HCT116 (cell line): ENCODE data around the gene RCBTB1. TPM values are rescaled to one million over a fixed set of nuclear protein-coding genes. Genes with fewer than 3 reads are reported as not detected.

Experiments used
- ATAC-seq: fragments of 200-7000 bp; cut with Tn5 transposase; 2 replicates; pipeline ENCODE4 v1.9.1; 2020; ENCODE audit warnings: mild to moderate bottlenecking, moderate library complexity
- BruUV-seq: library from RNA; stranded (reverse); fragments of 400-500 nt; replicated peaks from 2 replicates; lab custom pipeline; 2021; lab: Mats Ljungman, UMichigan
- CTCF ChIA-PET: fragments of 300-600 bp; sonication (Branson Sonifier 250); formaldehyde crosslinking; loops from one replicate; lab custom pipeline; 2021; ENCODE audit warnings: antibody characterized with exemption; lab: Charles Lee
- POLR2A ChIA-PET: fragments of 300-600, 350-600 bp; sonication (Branson Sonifier 250); formaldehyde crosslinking; loops from one replicate; lab custom pipeline; 2021; ENCODE audit warnings: antibody characterized with exemption; lab: Charles Lee
- RAD21 ChIA-PET, 2 experiments: fragments of 300-600 bp; sonication (Branson Sonifier 250); formaldehyde crosslinking; loops; one replicate each; lab custom pipeline; 2023; ENCODE audit warnings: low total read pairs in 2 of 2; ENCODE audit not compliant: uncharacterized antibody in 2 of 2, unreplicated experiment in 2 of 2, low non-redundant PET in 1 of 2; lab: Charles Lee
- DNase-seq: peaks from one replicate; pipeline ENCODE4 v3.0.0-alpha.2; 2010; ENCODE audit warnings: low read depth, low spot score
- H2AFZ ChIP-seq: fragments of 200-600 bp; shearing (Covaris generic), sonication (generic); 2 replicates; pipeline ENCODE4 v1.6.1; 2017; ENCODE audit warnings: low read depth, mixed run types, mixed read lengths, antibody characterized with exemption, low read length; ENCODE audit not compliant: poor library complexity, severe bottlenecking
- H3K27ac ChIP-seq: 2 replicates; pipeline ENCODE4 v1.5.1; 2012; ENCODE audit warnings: low read depth, low read length
- H3K27me3 ChIP-seq: fragments of 200-600 bp; sonication (generic); 2 replicates; pipeline ENCODE4 v1.6.1; 2016; ENCODE audit warnings: mixed run types, low read length, mixed read lengths; ENCODE audit not compliant: insufficient read depth
- H3K36me3 ChIP-seq, 2 experiments: fragments of 200-500 bp in 1 of 2; fragments of 200-600 bp in 1 of 2; sonication (Bioruptor generic) in 1 of 2; sonication (generic) in 1 of 2; 2 replicates each; pipeline versions ENCODE4 v1.5.1 to v1.6.1; 2014 to 2016; ENCODE audit warnings: low read length in 2 of 2, inconsistent platforms in 1 of 2, mixed read lengths in 1 of 2, mixed run types in 1 of 2; ENCODE audit not compliant: insufficient read depth in 2 of 2, control insufficient read depth in 1 of 2
- H3K4me1 ChIP-seq, 2 experiments: fragments of 200-600 bp in 1 of 2; sonication (generic) in 1 of 2; 2 replicates each; pipeline versions ENCODE4 v1.5.1 to v1.6.1; 2012 to 2017; ENCODE audit warnings: low read length in 2 of 2, inconsistent platforms in 1 of 2, mild to moderate bottlenecking in 1 of 2, mixed read lengths in 1 of 2, mixed run types in 1 of 2, moderate library complexity in 1 of 2; ENCODE audit not compliant: insufficient read depth in 2 of 2, control insufficient read depth in 1 of 2
- H3K4me2 ChIP-seq: fragments of 200-600 bp; sonication (generic); 2 replicates; pipeline ENCODE4 v1.6.1; 2017; ENCODE audit warnings: mixed run types, low read length, mixed read lengths
- H3K4me3 ChIP-seq, 2 experiments: fragments of 200-600 bp in 1 of 2; sonication (generic) in 1 of 2; replicated peaks in 1 of 2; 2 replicates each; pipeline ENCODE4 v1.5.1; 2011 to 2016; ENCODE audit warnings: low read length in 2 of 2, control low read depth in 1 of 2, low read depth in 1 of 2, mild to moderate bottlenecking in 1 of 2, mixed read lengths in 1 of 2, mixed run types in 1 of 2
- H3K79me2 ChIP-seq: fragments of 200-600 bp; sonication (generic); 2 replicates; pipeline ENCODE4 v1.6.1; 2017; ENCODE audit warnings: mild to moderate bottlenecking, mixed run types, low read length, moderate library complexity, mixed read lengths; ENCODE audit not compliant: insufficient read depth
- H3K9ac ChIP-seq: fragments of 200-600 bp; sonication (generic); 2 replicates; pipeline ENCODE4 v1.6.1; 2016; ENCODE audit warnings: low read length, mixed read lengths
- H3K9me2 ChIP-seq: fragments of 200-600 bp; sonication (generic), shearing (Covaris generic); 2 replicates; pipeline ENCODE4 v1.6.1; 2017; ENCODE audit warnings: mixed run types, mild to moderate bottlenecking, moderate library complexity; ENCODE audit not compliant: insufficient read depth
- H3K9me3 ChIP-seq, 2 experiments: fragments of 200-500 bp in 1 of 2; fragments of 200-600 bp in 1 of 2; sonication (Bioruptor generic) in 1 of 2; sonication (generic) in 1 of 2; 2 replicates each; pipeline ENCODE4 v1.6.1; 2014 to 2017; ENCODE audit warnings: low read length in 2 of 2, mixed read lengths in 2 of 2, inconsistent platforms in 1 of 2, low read depth in 1 of 2, mild to moderate bottlenecking in 1 of 2, mixed run types in 1 of 2, moderate library complexity in 1 of 2; ENCODE audit not compliant: control insufficient read depth in 1 of 2, insufficient read depth in 1 of 2
- H4K20me1 ChIP-seq: fragments of 200-600 bp; sonication (generic), shearing (Covaris generic); 2 replicates; pipeline ENCODE4 v1.6.1; 2017; ENCODE audit warnings: mixed run types, mild to moderate bottlenecking, moderate library complexity; ENCODE audit not compliant: insufficient read depth
- ATF3 ChIP-seq: IDR thresholded peaks from 2 replicates; pipeline ENCODE4 v1.6.1; 2012
- CBX3 ChIP-seq: IDR thresholded peaks from 2 replicates; pipeline ENCODE4 v1.6.1; 2012; ENCODE audit warnings: low read depth
- EGR1 ChIP-seq: IDR thresholded peaks from 2 replicates; pipeline ENCODE4 v1.6.1; 2012; ENCODE audit warnings: low read depth
- ELF1 ChIP-seq: IDR thresholded peaks from 2 replicates; pipeline ENCODE4 v1.6.1; 2012; ENCODE audit warnings: low read depth, borderline replicate concordance
- EZH2 ChIP-seq: fragments of 200-600 bp; sonication (generic); IDR thresholded peaks from 2 replicates; pipeline ENCODE4 v1.6.1; 2017; ENCODE audit warnings: antibody characterized with exemption, mixed run types
- EZH2phosphoT487 ChIP-seq: fragments of 200-600 bp; IDR thresholded peaks from 2 replicates; pipeline ENCODE4 v1.6.1; 2018; ENCODE audit warnings: antibody characterized with exemption, borderline replicate concordance
- FOSL1 ChIP-seq: IDR thresholded peaks from 2 replicates; pipeline ENCODE4 v1.6.1; 2012; ENCODE audit warnings: low read depth
- MAX ChIP-seq: IDR thresholded peaks from 2 replicates; pipeline ENCODE4 v1.6.1; 2012
- POLR2A ChIP-seq: IDR thresholded peaks from 2 replicates; pipeline ENCODE4 v1.7.0; 2011; ENCODE audit warnings: borderline replicate concordance; ENCODE audit not compliant: insufficient read depth, insufficient read length; ENCODE audit errors: extremely low read depth
- POLR2AphosphoS5 ChIP-seq: IDR thresholded peaks from 2 replicates; pipeline ENCODE4 v1.6.1; 2011; ENCODE audit warnings: mild to moderate bottlenecking, low read depth, low read length, moderate library complexity
- RAD21 ChIP-seq: IDR thresholded peaks from 2 replicates; pipeline ENCODE4 v1.6.1; 2012; ENCODE audit warnings: low read depth, mild to moderate bottlenecking
- SIN3A ChIP-seq: IDR thresholded peaks from 2 replicates; pipeline ENCODE4 v1.6.1; 2012; ENCODE audit warnings: low read depth
- SRF ChIP-seq: IDR thresholded peaks from 2 replicates; pipeline ENCODE4 v1.6.1; 2012; ENCODE audit warnings: low read depth
- YY1 ChIP-seq: IDR thresholded peaks from 2 replicates; pipeline ENCODE4 v1.6.1; 2011; ENCODE audit warnings: low read length, low read depth, moderate library complexity, mild to moderate bottlenecking; ENCODE audit not compliant: insufficient replicate concordance; ENCODE audit errors: extremely low read depth
- ZFX ChIP-seq: fragments of 450-650 bp; IDR thresholded peaks from 2 replicates; pipeline ENCODE4 v1.6.1; 2017
- intact Hi-C: fragments of 100-400 bp; cut with micrococcal nuclease; formaldehyde crosslinking; loops from 2 replicates; pipeline ENCODE4 v1.10.0; 2022
- total RNA-seq: library from RNA; stranded (reverse); gene quantifications from one replicate; pipeline ENCODE4 v1.2.1, GENCODE V29; 2021; ENCODE audit not compliant: unreplicated experiment

RCBTB1 gene
- total RNA-seq, 1 experiment from 2014 or later = 22.2 TPM

DNA sequence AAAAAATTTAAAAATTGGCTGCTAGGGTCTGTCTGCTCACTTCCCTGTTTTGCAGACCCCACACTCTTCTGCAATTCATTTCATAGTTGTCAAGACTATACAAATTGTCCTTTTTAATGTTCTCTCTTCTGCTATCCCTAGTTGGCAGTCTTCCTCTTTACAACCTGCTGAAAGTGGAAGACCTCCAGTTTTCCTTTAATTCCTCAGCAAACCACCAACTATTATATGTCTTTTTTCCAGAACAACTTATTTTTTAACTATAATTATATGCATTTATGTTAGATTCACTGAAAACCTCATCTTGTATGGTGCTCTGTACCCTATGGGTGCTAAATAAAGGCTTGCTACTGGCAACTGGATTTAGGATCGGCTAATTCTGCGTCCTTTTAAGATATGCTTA, 90.7 kb downstream of the RCBTB1 start:
- ChIA-PET CTCF (no interaction called here), RAD21 (interaction anchor here (0.7 kb wide), 2 partner anchors 26 to 353 kb away, joined by 3 to 5 read pairs; no protein-coding TSS in a partner anchor), POLR2A (no interaction called here)
- peak overlapping the region; percentile 87 for H3K4me2 ChIP-seq
- no peak for TF ChIP-seq EGR1
- TF ChIP-seq POLR2A = no peak
- TF ChIP-seq FOSL1 = no peak
- no peak for TF ChIP-seq SRF
- TF ChIP-seq POLR2AphosphoS5 = no peak
- no peak for TF ChIP-seq CBX3
- no peak for TF ChIP-seq EZH2phosphoT487
- no peak for TF ChIP-seq RAD21
- TF ChIP-seq MAX = no peak
- no peak for TF ChIP-seq ELF1
- no peak for TF ChIP-seq EZH2
- ATAC-seq = no peak
- no TSS peak for BruUV-seq
- H3K4me1 ChIP-seq = peaks cover 11 to 21% of the 10 kb centered on the region in 2 experiments; a peak in 3 of 4 replicates
- no peaks in the 10 kb centered on the region for H3K9me3 ChIP-seq
- H3K4me3 ChIP-seq = peak overlapping the region; percentile 50 to 62
- peak overlapping the region; percentile 67 for H3K27ac ChIP-seq
- intact Hi-C loops = no loop called here
- H4K20me1 ChIP-seq = no peaks in the 10 kb centered on the region
- H3K9me2 ChIP-seq = no peaks in the 10 kb centered on the region
- H3K36me3 ChIP-seq = no peaks in the 10 kb centered on the region
- no peaks in the 10 kb centered on the region for H3K79me2 ChIP-seq
- H3K9ac ChIP-seq = peak overlapping the region; percentile 73
- H3K27me3 ChIP-seq = no peaks in the 10 kb centered on the region
- H2AFZ ChIP-seq = no peak overlapping the region
- no peak for DNase-seq

GRCh38 chr13:49488563-49488962, 96.8 kb downstream of the RCBTB1 start:
- no peak for ATAC-seq
- POLR2A ChIA-PET = no interaction called here
- no peak overlapping the region for H3K4me2 ChIP-seq
- H3K27me3 ChIP-seq = no peaks in the 10 kb centered on the region
- BruUV-seq = no TSS peak
- no peak for TF ChIP-seq YY1
- TF ChIP-seq ATF3 = no peak
- no peak for TF ChIP-seq EGR1
- TF ChIP-seq RAD21 = no peak
- TF ChIP-seq SIN3A = no peak
- no peak for TF ChIP-seq ZFX
- TF ChIP-seq, all 23 proteins: peak for 0
- Histone ChIP-seq H3K9me3 (no peaks in the 10 kb centered on the region), H3K79me2 (no peaks in the 10 kb centered on the region), H3K4me3 (no peak overlapping the region), H3K36me3 (no peaks in the 10 kb centered on the region), H4K20me1 (no peaks in the 10 kb centered on the region), H3K27ac (no peak overlapping the region), H2AFZ (no peak overlapping the region), H3K9ac (no peak overlapping the region), H3K4me1 (peaks cover 0 to 3% of the 10 kb centered on the region in 2 experiments; a peak in 2 of 4 replicates), H3K9me2 (no peaks in the 10 kb centered on the region)
- DNase-seq = no peak
- CTCF ChIA-PET = no interaction called here
- RAD21 ChIA-PET = no interaction called here
- intact Hi-C loops = no loop called here
